ENCODE results near the gene MAB21L1.

Gene MAB21L1

DNA sequence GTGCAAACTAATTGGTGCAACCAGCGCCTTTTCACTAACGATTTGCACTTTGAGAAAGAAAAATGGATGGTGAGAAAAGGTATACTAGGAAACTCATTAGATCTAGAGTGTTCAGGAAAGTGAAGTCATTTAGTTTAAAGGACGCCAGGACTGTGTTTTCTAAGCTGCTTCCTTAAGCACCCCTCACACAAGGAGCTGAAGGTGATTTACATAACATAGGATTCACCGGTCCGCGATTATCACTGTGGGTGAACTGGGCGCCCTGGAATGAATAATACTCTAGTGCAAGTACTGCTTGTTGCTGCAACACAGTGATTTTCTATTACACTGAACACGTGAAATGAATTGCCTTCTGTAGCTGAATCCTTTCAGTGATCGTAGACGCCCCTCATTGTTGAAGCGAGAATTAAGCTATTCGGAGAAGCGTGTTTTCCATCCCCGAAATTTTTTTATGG, 2.6 kb upstream of the MAB21L1 start:
- DNase-seq = no peak

DNA sequence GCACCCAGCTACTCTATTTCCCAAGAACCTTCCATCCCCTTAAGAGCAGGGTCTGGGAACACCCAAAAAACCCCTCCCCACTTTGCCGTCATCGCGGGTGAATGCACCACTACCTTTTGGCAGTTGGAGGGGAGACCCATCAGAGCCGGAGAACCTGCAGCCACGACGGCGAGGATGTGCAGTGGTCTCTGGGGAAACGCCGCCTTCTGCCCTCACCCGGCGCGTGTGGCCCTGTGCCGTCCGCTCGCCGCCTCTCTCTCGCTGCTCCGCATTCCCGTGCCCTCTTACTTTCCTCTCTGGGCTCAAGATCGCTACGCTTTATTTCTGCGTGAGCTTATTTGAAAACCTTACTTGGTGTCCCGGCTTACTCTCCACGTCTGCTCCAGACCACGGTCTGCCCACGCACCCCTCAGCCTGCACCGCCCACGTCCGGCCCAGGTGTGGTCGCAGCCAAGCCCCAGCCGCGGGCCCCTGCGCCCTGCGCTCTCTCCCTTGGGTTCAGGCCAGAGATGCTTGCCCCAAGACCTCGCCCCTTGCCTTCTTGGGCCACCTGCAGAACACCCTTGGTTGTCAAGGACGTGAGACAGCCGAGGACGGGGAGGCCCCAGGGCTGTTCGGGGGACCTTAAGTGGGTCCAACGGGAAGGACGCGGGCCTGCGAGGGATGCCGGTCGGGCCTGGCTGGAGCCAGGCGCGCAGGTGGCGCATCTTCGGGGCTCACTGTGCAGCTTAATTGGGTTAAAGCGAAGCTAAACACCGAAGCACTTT, 2.0 kb upstream of the MAB21L1 start:
- no peak for DNase-seq

DNA sequence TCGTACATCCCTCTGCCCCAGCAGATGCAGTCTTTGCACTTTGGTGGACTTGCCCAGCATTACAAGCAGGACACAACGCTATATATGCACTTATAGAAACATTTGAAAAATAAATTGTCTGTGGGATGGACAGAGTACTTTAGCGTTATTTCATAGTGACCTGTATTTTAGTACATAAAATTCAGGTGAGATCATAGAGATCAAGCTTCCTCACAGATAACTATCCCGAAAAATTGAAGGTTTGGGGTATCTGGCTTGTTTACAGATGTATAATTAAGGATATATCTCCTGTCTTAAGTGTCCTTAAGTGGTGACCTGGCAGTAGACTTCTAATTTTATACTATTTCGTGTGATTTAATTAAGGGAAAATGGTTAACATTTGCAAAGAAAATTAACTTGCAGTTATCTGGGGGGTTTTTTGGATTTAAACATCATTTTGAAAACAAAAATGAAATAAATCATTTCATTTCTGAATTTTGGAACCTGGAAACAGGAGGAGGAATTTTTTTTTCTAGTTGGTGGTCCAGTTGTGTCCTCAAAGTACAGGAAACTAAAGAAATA, 977 bp upstream of the MAB21L1 start:
- DNase-seq = no peak

DNA sequence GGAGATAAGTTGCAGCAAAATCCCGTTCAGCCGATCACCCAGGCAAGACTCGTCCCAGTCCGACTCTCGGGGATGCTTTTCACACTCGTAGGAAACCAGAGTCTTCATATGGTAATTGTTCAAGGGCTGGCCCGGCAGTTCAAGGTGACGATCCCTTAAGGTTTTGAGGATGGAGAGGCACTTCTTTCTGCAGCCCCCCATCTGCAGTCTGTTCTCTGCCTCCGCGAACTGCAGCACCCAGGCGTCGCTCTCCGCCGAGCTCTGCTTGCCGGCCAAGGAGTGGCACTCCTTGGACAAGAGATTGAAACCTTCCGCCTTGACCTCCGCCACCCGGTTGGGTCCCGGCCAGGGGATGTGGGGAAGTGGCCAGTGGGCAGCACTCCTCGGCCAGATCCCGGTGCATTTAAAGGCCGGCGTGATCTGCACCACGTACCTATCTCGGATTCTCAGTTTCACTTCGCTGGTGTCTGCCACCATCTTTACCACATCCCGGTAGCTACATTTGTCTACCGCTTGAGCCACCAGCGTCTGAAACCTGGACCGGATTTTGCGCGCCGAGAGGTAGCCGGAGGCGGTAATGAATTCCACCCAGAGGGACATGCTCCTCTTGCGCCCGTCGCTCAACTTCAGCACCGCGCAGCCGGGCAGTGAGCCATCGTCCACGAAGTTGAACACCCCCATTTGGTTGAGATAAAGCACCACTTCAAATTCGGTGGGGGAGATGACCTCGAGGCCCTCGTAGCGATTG, 1.1 kb downstream of the MAB21L1 start:
- DNase-seq = no peak

DNA sequence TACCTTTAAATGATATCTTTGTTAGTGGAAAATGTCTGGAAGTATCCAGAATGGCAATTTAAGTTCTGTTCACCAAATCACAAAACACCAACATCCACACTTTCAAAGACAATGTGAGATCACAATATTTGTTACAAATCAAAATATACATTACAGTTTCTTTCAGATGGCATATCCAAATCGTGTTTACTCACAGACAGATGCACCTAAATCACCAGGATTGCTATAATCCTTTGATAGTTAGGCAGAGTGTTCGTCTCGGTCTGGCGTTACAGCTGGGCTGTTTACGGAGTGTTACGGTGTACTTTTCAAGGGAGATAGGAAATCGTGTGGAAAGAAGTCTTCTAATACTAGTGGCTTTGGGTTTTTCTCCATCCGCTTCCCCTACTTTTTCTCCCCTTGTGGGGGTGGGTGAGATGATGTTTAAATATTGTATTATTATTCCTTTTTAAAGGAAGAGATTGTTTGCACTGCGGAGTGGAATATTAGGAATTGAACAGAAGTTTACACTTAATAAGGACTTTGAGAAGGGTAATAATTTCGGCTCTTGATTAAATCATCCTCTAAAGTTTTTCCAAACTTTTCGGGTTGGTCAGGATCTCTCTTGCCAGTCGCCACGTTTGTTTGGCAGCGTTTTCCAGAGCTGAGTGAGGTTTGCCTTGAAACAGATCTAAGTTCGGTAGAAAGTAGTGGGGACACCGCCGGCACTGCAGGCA, 1.8 kb downstream of the MAB21L1 start:
- no peak for DNase-seq

DNA sequence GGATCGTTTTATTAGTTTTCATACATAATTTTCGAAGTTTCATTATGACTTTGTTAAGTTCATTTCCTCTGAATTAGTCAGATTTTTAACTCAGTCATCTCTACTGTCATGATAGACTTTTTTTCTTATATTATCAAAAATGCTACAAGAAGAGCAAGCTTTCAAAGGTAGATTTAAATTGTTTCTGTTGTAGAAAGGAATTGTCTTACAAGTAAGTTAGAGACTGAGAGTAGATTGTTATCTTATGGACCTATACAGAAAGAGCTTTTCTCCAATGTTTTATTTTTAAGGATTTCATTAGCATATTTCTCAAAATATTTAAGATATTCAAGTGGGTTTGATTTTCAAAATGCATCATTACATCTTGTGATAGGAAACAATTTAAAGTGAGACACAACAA, 2.7 kb downstream of the MAB21L1 start:
- DNase-seq = no peak

DNA sequence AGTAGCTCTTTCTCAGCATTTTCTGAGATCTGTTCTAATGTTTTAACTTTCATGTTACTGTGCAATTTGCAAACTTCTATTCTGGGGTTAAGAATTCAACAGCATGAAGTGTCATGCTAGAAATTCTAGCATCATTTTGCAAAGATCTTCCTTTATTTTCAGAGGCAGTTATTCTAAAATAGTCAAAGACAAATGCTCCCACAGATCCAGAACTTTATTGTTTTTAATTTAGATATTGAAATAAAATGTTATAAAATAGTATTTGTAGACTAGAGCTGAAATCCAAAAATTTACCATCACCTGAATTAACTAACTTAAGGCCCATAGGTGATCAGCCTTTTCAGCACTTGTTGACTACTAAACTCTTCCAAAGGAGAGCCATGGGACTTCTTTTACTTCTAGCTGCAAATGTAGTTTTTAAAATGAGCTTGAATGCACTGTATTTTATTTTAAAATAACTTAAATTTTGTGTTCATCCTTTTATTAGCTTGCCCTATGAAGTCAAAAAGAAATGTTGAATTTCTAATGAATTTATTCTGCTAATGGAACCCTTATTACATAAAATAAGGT, 3.2 kb downstream of the MAB21L1 start:
- no peak for DNase-seq

DNA sequence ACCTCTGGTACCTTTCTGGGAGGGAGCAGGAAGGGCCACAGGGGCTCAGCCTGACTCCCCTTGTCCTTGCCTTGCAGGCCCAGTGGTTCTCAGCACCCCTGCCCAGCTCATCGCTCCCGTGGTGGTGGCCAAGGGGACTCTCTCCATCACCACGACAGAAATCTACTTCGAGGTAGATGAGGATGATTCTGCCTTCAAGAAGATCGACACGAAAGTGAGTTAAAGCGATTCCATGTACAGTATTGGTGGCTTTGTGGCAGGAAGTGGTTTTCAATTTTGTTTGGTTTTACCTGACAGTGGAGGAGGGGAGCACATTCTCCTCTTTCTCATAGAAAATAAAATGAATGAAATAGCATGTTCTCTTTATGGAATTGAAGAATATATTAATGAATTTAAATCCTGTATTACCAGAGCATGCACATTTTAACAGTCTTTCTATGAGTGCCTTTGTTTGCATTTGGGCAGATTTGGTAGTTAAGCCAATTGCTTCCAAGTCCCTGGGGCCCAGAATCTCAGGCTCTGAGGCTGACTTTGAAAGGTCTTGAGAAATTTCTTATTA, 4.1 kb downstream of the MAB21L1 start:
- DNase-seq = no peak

DNA sequence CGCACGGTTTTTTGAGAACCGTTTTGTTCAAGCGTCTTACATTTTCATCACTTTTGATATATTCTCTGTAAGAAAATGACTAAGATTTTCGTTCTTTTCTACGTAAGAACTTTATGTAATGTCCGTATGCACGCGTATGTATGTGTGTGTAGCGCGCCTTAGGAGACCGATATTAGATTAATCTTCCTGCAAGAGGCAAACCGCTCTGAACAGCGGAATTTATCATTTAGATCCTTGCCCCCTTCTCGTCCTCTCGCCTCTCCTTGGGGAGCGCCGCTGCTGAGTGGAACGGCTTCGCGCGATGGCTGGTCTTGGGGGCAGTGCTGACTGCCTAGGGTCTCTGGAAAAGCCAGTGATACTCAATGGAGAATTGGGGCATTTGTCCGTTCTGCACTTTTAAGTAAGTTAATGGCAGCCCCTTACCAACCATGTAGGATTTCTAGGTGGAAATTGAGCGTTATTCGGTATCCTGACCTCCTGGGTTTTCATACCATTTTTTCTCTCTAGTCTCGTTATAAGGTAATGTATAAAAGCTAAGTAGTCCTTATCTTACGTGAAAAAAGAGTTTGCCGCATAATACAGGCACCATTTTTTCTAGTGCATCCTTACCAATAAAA, 4.7 kb downstream of the MAB21L1 start:
- DNase-seq = no peak

DNA sequence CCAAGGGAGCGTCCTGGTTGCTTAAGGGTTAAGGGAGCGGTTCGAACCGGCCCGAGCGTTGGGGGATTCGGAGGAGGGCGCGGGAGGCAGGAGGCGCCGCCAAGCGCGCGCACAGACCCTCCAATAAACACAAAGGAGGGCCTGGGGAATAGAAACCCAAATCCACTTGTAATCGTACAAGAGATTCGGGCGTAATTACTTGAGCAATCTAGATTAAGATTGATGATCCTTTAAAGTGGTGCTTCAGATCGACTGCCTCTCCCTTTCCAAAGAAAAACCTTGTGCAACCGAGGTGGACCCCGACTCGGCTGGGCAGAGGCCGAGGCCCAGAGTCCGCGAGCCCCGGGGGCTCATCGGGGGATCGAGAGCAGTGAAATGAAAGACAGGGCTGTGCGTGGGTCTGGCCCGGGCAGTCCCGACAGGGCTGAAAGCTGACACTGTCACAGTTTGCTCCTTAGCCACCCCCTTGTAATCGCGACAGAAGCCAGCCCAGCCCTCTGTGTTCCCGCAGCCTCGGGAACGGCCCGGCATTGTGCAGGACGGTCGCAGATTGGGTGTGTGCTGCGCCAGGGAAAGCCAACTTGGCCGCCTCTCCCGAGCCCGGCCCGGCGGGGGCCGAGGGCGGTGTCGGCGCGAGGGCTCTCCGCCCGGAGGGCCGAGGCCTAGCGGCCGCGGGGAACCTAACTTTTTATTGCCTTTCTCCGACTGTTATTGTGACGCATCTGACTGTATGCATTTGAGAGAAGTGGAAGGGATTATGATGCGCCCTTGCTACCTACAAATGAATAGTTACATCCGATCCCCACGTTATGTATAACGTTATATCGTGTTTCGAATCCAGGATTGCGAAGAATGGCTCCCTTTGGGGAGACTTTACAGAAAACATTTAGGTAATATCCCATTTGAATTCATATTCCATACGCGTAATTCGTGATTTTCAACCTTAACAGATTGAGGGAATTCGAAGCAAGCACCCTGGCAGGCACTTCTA, 5.5 kb downstream of the MAB21L1 start:
- no peak for DNase-seq

DNA sequence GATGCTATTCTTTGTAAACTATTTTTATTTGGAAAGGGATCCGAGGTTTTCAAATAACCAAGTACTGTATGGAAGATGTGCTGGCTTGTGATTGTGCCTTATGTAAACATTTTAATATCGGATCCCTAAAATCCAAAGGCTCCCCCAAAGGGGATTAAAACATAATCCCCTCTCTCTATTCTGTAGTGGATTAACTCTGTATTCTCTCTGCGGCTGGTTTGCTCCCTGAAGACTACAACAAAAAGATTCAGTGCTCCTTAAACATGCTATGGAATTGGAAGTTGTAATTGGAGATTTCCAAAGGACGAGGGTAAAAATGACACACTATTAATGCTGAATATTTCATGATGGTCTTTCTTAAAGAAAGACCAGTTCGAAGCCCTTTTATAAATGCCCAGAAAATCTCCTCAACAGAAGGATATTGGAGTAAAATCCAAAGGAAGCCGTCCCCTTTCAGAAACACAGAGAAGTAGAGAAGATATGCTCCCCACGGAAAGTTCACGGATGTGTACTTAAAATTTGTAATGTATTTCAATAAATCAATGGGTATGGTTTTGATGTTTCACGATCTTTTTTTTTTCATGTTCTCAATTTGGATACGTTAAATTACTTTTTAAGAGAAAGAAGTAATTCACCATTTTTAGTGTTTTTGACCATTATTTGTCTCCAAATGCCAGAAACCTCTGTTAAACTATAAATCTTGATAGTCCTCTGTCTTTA, 6.5 kb downstream of the MAB21L1 start:
- DNase-seq = no peak

DNA sequence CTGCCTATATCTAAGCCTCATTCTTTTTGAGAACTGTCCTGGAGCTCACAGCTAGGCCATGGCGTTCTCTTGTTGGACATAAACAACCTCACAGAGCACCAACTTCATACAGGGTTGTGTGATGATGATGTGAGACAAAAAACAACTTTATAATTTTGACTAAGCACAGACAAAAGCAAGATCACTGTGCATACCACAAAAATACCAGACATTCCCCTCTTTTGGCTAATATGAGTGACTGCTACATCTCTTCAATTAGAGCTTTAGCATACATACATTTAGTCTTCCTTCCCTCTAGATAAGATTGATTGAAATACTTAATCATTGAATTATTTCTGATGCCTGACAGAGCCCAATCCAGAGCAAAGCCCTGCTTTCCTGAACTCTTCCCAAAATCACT, 8.3 kb downstream of the MAB21L1 start:
- DNase-seq = no peak

DNA sequence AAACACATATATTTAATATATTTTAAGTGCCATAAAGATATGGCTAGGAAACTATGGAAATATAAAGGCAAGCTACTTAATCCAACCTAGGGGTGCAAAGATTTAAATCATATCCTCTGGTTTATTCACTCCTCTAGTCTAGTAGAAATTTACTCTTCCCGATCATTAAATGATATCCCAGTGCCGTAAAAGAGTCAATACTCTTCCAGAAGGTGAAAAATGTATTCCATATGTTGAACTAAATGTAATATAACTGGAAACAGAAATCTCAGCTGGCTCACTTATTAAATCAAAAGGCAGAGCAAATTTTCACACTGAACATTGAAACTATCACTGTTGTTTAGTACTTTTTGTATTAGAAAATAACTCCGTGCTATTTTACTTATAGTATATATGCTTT, 11.1 kb downstream of the MAB21L1 start:
- DNase-seq = no peak

DNA sequence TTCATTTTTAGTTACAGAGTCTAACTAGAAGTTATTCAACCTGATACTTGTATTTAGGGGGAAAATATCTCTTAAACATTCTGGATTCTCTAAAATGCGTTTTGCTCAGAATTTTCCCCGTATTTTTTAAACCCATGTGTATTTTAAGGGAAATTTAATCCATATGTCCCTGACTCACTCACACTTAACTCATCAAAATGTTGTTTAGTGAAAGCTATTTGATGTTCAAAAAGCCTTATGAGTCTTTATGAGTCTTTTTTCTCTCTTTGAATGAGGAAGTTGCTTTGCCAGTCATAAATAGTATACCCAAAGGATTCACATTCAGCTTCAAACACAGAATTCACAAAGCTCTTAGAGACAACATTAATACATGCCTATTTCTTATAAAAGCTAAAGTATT, 16.4 kb downstream of the MAB21L1 start:
- DNase-seq = no peak

DNA sequence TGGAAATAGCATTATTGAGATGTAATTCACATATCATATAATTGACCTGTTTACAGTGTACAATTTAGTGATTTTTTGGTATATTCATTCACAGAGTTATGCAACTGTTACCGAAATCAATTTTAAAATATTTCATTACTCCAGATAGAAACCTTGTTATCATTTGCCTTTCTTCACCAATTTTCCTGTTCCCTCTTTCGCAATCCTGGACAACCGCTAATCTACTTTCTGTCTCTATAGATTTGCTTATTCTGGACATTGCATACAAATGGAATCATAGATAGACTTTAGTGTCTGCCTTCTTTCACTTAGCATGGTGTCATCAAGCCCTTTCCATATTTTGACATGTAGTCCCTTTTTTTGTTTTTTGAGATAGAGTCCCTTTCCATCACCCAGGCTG, 19.2 kb downstream of the MAB21L1 start:
- DNase-seq = no peak

DNA sequence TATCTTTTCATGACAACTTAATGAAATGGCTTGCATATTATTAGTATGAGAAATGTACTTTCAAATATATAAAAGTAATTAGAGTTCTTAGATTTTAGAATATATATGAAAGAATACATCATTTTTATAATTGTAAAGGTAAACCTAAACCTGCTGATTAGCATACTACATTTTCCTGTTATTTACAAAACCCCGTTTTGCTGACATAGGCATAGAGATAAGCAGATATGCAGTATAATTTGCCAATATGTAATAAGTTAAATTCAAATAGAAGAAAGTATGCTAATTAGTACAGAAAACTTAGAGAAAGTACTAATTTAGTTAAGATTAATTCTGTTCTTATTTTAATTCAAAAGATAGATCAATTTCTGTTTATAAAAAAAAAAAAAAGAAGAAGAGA, 21.5 kb downstream of the MAB21L1 start:
- DNase-seq = no peak

DNA sequence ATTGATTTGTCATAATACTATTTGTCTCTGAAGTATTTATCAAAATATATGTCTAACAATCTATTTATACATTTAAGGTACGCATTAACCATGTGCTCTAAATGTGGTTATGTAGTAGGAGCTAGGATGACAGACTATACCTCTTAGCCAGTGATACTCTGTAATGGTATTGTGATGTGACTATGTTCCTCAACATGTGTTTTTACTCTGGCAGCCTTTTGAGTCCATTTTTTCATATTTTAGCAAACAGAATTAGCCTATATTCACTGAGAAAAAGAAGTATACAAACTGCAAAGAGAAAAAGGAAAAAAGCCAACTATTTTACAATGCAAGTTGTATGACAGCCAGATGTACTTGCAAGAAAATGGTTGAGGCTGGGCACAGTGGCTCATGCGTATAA, 26.7 kb downstream of the MAB21L1 start:
- DNase-seq = no peak

DNA sequence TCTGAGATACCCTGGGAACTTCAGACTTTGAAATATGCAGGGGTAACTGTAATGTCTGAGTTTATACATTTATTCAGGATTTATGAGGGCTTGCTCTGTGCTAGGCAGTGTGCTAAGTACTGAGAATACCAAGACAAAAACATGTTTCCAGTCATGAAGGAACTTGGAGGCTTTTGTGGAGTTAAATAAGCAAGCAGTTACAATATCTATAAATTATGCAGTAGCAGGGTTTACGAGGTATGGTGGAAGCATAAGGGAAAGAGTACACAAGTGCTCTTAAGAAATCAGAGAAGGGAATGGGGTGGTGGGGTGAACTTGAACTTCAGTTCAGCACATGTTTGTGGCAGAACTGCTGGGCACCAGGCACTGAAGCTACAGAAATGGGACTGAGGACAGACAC, 28.0 kb downstream of the MAB21L1 start:
- DNase-seq = no peak

Measured in DMS79 (cell line).